HepG2 (cell line): Measurements from ENCODE around the gene PFN4. TPM values are rescaled to one million over a fixed set of nuclear protein-coding genes. Genes with fewer than 3 reads are reported as not detected.

Experiments
- HMGXB4 ChIP-seq, 2 experiments: sonication (generic) in 1 of 2; formaldehyde crosslinking in 1 of 2; IDR thresholded peaks; 2 replicates each; pipeline versions ENCODE4 v1.4.0 to v1.6.1; 2018 to 2020; ENCODE audit warnings: missing genetic modification reagents in 2 of 2, borderline replicate concordance in 1 of 2, low read depth in 1 of 2, mild to moderate bottlenecking in 1 of 2, missing biosample characterization in 1 of 2
- JDP2 ChIP-seq: sonication (generic); formaldehyde crosslinking; IDR thresholded peaks from 2 replicates; pipeline ENCODE4 v1.8.1; 2022; ENCODE audit warnings: missing genetic modification reagents, borderline replicate concordance
- NR2C2 ChIP-seq: sonication (generic); formaldehyde crosslinking; IDR thresholded peaks from 2 replicates; pipeline ENCODE4 v1.4.0; 2020; ENCODE audit warnings: missing genetic modification reagents, mild to moderate bottlenecking, moderate library complexity, borderline replicate concordance
- RERE ChIP-seq: IDR thresholded peaks from 2 replicates; pipeline ENCODE4 v1.6.1; 2016; ENCODE audit warnings: low read depth, missing genetic modification reagents, missing compliant biosample characterization
- SMARCE1 ChIP-seq: fragments of 450-650 bp; IDR thresholded peaks from 2 replicates; pipeline ENCODE4 v1.6.1; 2017; ENCODE audit warnings: borderline replicate concordance
- SPEN ChIP-seq: sonication (generic); formaldehyde crosslinking; IDR thresholded peaks from 2 replicates; pipeline ENCODE4 v1.5.1; 2020; ENCODE audit warnings: low read depth, mild to moderate bottlenecking, missing genetic modification reagents
- ZKSCAN8 ChIP-seq: IDR thresholded peaks from 2 replicates; pipeline ENCODE4 v1.6.1; 2016; ENCODE audit warnings: borderline replicate concordance, missing genetic modification reagents, missing compliant biosample characterization
- ZNF124 ChIP-seq: sonication (generic); formaldehyde crosslinking; IDR thresholded peaks from 2 replicates; pipeline ENCODE4 v1.4.0; 2020; ENCODE audit warnings: missing genetic modification reagents
- ZNF230 ChIP-seq: sonication (generic); formaldehyde crosslinking; IDR thresholded peaks from 2 replicates; pipeline ENCODE4 v1.4.0; 2020; ENCODE audit warnings: mild to moderate bottlenecking, missing genetic modification reagents
- ZNF253 ChIP-seq: sonication (generic); formaldehyde crosslinking; IDR thresholded peaks from 2 replicates; pipeline ENCODE4 v1.8.0; 2022; ENCODE audit warnings: mild to moderate bottlenecking, missing genetic modification reagents, borderline replicate concordance
- ZNF414 ChIP-seq: sonication (generic); formaldehyde crosslinking; IDR thresholded peaks from 2 replicates; pipeline ENCODE4 v1.5.0; 2020; ENCODE audit warnings: missing genetic modification reagents
- ZNF790 ChIP-seq: sonication (generic); formaldehyde crosslinking; IDR thresholded peaks from 2 replicates; pipeline ENCODE4 v1.8.0; 2022; ENCODE audit warnings: missing genetic modification reagents, mild to moderate bottlenecking, borderline replicate concordance
- ZNF878 ChIP-seq: sonication (generic); formaldehyde crosslinking; IDR thresholded peaks from 2 replicates; pipeline ENCODE4 v1.8.1; 2023; ENCODE audit warnings: mild to moderate bottlenecking, missing genetic modification reagents, moderate library complexity
- polyA plus RNA-seq, 8 experiments: library from polyadenylated mRNA; depleted of rRNA in 3 of 8; stranded (reverse) in 7 of 8; unstranded in 1 of 8; fragments of >200 nt; fragmentation: Illumina TruSeq in 4 of 8; extraction: Trizol in 4 of 8; gene quantifications; 2 replicates each; pipeline versions ENCODE4 v1.2.1 to v1.2.3, GENCODE V29; 2011 to 2016; ENCODE audit warnings: low read depth in 4 of 8, missing spikeins in 1 of 8, mixed read lengths in 1 of 8; ENCODE audit not compliant: insufficient read depth in 1 of 8
- total RNA-seq, 5 experiments: library from RNA; depleted of rRNA; stranded (reverse); fragments of >200 nt; fragmentation: Illumina TruSeq; extraction: Trizol; gene quantifications; 2 replicates each; pipeline ENCODE4 v1.2.3, GENCODE V29; 2016; ENCODE audit warnings: low read depth in 1 of 5

PFN4 gene
- total and polyA plus RNA-seq, 2 of the 13 experiments (the other 11 are each of a cell fraction or from before 2014, with no cell fraction given) = 0.12 to 0.20 TPM

- TF ChIP-seq RERE (CRISPR knock-in tag) (no peak), ZKSCAN8 (CRISPR knock-in tag) (no peak), ZNF414 (CRISPR knock-in tag) (no peak), ZNF253 (CRISPR knock-in tag) (no peak), NR2C2 (CRISPR knock-in tag) (no peak), SPEN (no peak), HMGXB4 (CRISPR knock-in tag; IDR thresholded peaks at IDR 0.05; ENCODE audit: borderline replicate concordance in 1 of 2, low read depth in 1 of 2) (no peak), ZNF878 (no peak), ZNF230 (no peak), ZNF124 (CRISPR knock-in tag) (no peak), SMARCE1 (no peak), ZNF790 (CRISPR knock-in tag) (no peak), JDP2 (CRISPR knock-in tag) (no peak)
Measured at GRCh38 chr2:24080701-24081100, 42.4 kb downstream of the PFN4 start (continued).
